ENCODE data around the gene PIK3CG. TPM values are rescaled to one million over a fixed set of nuclear protein-coding genes. Genes with fewer than 3 reads are reported as not detected.

The PIK3CG gene
- total RNA-seq, 1 donor from 2014 or later: not detected

DNA sequence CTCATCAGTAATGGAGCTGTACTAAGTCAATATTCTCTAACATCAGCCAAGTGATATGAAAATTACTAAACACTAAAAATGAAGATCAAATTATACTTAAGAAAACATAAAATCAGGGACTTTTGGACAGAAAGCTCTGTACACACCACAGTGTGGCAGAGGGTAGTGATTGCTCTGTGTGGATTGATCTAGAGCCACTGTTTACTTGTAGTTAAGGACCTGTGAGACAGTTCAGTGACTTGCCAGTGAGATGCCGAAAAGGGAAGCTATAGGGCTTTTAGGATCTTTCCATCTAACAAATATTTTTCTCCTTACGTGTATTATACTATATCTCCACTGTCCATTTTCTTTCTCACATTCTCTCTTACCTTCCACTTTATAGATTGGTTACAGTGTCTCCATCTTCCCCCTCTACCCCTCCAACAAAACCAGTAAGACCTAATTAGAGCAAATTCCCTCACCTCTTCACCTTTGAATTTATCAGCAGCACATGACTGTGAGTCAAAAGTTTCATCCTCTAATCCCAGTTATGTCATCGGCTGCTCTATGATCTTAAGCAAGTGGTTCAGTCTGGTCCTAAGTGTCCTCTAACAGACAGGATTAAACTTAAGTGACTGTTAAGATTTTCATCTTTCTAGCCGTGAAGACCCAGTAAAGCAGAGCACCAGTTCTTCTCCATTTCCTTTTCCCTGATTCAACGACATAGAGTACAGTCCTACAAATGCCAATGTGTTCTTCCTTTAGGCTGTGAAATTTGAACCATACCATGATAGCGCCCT, 6.9 kb downstream of the PIK3CG start:
- H3K36me3 Mint-ChIP-seq: peaks cover 3% of the 10 kb centered on the region
- H3K4me3 Mint-ChIP-seq: no peak overlapping the region
- H3K27ac Mint-ChIP-seq: no peak overlapping the region
- peaks cover 3% of the 10 kb centered on the region for H3K9me3 Mint-ChIP-seq
- no peak for DNase-seq (ENCODE audit: extremely low spot score, unreplicated experiment)
- TF ChIP-seq, protein P1, sequence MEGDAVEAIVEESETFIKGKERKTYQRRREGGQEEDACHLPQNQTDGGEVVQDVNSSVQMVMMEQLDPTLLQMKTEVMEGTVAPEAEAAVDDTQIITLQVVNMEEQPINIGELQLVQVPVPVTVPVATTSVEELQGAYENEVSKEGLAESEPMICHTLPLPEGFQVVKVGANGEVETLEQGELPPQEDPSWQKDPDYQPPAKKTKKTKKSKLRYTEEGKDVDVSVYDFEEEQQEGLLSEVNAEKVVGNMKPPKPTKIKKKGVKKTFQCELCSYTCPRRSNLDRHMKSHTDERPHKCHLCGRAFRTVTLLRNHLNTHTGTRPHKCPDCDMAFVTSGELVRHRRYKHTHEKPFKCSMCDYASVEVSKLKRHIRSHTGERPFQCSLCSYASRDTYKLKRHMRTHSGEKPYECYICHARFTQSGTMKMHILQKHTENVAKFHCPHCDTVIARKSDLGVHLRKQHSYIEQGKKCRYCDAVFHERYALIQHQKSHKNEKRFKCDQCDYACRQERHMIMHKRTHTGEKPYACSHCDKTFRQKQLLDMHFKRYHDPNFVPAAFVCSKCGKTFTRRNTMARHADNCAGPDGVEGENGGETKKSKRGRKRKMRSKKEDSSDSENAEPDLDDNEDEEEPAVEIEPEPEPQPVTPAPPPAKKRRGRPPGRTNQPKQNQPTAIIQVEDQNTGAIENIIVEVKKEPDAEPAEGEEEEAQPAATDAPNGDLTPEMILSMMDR (conservative IDR thresholded peaks at IDR 0.05): no peak
- peaks cover 3% of the 10 kb centered on the region for H3K27me3 Mint-ChIP-seq
- H3K4me1 Mint-ChIP-seq (ENCODE audit: unreplicated experiment): peaks cover 4% of the 10 kb centered on the region

DNA sequence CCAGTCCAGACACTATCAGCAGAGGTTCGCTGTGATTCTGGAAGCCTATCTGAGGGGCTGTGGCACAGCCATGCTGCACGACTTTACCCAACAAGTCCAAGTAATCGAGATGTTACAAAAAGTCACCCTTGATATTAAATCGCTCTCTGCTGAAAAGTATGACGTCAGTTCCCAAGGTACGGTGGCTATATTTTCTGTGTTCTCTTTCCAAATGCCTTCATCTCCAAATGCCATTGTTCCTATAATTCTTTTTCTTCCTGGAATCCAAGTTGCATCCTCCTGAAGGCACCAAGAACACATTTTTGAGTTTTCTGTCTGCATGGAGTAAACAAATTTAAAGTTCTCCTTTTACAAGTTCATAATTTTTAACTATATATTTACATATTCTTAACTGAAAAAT, 7.7 kb downstream of the PIK3CG start:
- no peak overlapping the region for H3K4me3 Mint-ChIP-seq
- H3K36me3 Mint-ChIP-seq: peaks cover 3% of the 10 kb centered on the region
- H3K9me3 Mint-ChIP-seq: peaks cover 3% of the 10 kb centered on the region
- TF ChIP-seq, protein P1 (conservative IDR thresholded peaks at IDR 0.05): no peak
- H3K4me1 Mint-ChIP-seq (ENCODE audit: unreplicated experiment): peaks cover 6% of the 10 kb centered on the region
- H3K27me3 Mint-ChIP-seq: peaks cover 3% of the 10 kb centered on the region
- H3K27ac Mint-ChIP-seq: no peak overlapping the region
- DNase-seq (ENCODE audit: extremely low spot score, unreplicated experiment): no peak

- peaks cover 3% of the 10 kb centered on the region for H3K9me3 Mint-ChIP-seq
- no peak overlapping the region for H3K4me3 Mint-ChIP-seq
- H3K4me1 Mint-ChIP-seq (ENCODE audit: unreplicated experiment): peaks cover 19% of the 10 kb centered on the region
- TF ChIP-seq, protein P1 (conservative IDR thresholded peaks at IDR 0.05): no peak
- H3K27ac Mint-ChIP-seq: no peak overlapping the region
- peaks cover 3% of the 10 kb centered on the region for H3K36me3 Mint-ChIP-seq
- DNase-seq (ENCODE audit: extremely low spot score, unreplicated experiment): no peak
- H3K27me3 Mint-ChIP-seq: peaks cover 3% of the 10 kb centered on the region
Measured at GRCh38 chr7:106874076-106874475, 9.0 kb downstream of the PIK3CG start.

DNA sequence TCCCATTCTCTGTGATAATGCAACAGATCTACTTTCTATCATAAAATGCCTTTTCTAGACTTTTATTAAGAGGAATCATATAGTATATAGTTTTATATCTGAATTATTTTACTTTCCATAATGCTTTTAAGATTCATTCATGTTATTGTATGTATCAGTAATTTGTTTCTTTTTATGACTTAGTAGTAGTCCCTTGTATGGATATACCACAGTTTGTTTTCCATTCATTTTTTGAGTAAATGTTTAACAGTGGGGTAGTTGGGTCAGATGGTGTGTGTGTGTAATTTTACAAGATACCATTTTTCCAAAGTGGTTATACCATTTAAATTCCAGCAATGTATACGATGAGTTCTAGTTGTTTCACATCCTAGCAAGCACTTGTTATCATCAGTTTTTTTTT, 10.4 kb downstream of the PIK3CG start:
- peaks cover 3% of the 10 kb centered on the region for H3K27me3 Mint-ChIP-seq
- H3K36me3 Mint-ChIP-seq: peaks cover 3% of the 10 kb centered on the region
- peaks cover 3% of the 10 kb centered on the region for H3K9me3 Mint-ChIP-seq
- TF ChIP-seq, protein P1 (conservative IDR thresholded peaks at IDR 0.05): no peak
- peaks cover 27% of the 10 kb centered on the region for H3K4me1 Mint-ChIP-seq (ENCODE audit: unreplicated experiment)
- no peak overlapping the region for H3K27ac Mint-ChIP-seq
- no peak for DNase-seq (ENCODE audit: extremely low spot score, unreplicated experiment)
- no peak overlapping the region for H3K4me3 Mint-ChIP-seq

DNA sequence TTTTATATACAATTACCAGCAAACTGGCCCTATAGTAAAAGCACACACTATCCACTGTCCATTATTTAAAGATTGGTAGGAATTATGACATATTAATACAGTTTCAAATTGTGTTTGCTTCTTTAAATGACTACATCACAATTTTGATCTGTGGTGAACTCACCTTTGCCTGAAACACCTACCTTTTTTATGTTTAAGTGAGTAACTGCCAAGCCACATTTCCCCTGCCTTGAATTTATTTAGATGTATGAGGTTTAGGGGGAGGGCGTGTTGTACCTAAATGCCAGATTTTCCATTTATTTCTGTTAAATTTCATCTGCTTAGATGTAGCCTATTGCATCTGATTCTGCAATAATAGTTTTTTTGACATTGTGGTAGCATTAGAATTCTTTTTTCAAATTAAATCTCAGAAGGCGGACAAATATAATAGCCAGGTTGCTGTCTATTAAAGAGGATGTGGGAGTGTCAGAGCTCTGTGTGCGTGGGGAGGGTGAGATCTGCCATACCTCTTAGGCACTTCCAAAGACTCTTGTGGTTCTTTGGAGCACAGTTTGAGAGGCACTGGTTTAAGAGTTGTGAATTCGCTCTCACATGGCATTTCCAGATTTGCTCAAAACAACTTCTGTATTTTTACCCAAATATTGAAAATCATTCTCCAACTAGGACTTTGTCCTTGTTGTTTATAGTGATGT, 13.8 kb downstream of the PIK3CG start:
- H3K9me3 Mint-ChIP-seq: peaks cover 3% of the 10 kb centered on the region
- TF ChIP-seq, protein P1 (conservative IDR thresholded peaks at IDR 0.05): no peak
- H3K27me3 Mint-ChIP-seq: peaks cover 3% of the 10 kb centered on the region

More for the DNA sequence above, 13.8 kb downstream of the PIK3CG start:
- Mint-ChIP-seq H3K36me3 (peaks cover 3% of the 10 kb centered on the region), H3K4me1 (ENCODE audit: unreplicated experiment) (peaks cover 26% of the 10 kb centered on the region), H3K27ac (no peak overlapping the region), H3K4me3 (no peak overlapping the region)
- no peak for DNase-seq (ENCODE audit: extremely low spot score, unreplicated experiment)

Measured in type B pancreatic cell (in vitro differentiated cells).